Activated effector memory CD4-positive, alpha-beta T cell treated with Interleukin-2 at 50 U/mL for 16 hours (primary cell): ENCODE measurements around the gene TMOD2.
"Not testable (repeated sequence)": the region's sequence is repeated elsewhere in the genome, so short reads cannot be mapped to it uniquely, and the experiment has no call there.

Experiments
- DNase-seq: peaks from one replicate; pipeline ENCODE4 v3.0.0-alpha.2; 2020

TMOD2 gene

DNA sequence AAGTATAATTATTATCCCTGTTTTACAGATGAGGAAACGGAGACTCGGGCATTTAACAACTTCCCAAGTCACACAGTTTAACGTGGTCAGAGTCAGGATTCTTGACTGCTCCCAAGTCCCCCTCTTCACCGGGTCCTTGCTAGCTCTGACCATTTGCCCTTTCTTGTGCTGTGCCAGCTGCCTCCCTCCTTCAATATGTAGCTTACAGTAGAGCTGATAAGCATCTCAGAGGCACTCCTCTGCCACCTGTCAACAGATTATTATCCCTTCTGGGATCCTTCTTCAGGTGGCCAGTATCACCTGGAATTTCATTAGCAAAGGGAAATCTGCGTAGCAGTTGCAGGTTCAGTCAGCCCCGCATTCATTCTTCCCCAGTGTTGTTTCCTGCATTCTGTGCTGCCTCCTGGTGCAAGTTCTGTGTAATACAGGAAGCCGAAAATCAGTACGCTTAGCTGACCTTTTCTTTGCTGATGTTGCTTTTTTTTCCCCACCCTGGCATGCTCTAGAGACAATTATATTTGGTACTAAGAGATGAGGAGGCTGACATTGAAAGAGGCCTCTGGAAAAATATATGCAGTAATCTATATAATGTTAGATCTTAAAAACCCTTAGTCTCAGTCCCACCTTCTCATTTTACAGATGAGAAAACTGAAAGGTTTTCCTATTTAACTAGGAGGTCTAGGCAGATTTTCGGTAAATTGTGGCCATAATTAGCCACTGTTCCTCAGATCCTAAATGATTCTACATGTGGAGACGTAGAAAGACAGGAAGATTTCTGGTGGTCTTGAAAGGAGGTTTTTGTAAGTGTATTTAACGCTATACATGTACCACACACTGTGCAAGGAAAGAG, 24.8 kb downstream of the TMOD2 start:
- peak; percentile 24 for DNase-seq

DNA sequence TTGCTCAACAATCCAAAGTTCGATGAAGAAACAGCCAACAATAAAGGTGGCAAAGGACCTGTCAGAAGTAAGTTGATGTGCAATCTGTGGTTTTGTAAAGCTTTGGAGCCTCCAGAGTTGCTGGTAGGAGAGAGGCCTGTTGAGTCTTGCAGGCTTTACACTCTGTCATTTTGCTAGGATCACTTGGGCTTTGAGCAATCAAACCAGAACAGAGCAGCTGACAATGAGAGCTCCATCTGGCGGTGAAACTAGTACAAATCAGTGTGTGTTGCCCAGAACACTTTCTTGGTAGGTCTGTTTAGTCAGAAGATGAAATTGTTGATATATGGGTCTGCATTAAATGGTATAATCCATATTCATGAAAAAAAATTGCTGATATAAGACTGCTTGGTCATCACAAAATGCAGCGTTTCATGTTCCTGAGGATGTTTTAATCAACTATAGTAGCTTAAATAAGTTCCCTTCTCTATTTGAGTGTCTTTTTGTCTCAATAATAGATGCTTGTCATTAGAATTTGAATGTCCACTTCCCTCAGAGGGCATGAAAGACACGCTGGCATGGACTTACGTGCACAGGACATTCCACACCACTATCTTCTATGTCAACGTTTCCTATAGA, 25.7 kb downstream of the TMOD2 start:
- DNase-seq: peak; percentile 32

DNA sequence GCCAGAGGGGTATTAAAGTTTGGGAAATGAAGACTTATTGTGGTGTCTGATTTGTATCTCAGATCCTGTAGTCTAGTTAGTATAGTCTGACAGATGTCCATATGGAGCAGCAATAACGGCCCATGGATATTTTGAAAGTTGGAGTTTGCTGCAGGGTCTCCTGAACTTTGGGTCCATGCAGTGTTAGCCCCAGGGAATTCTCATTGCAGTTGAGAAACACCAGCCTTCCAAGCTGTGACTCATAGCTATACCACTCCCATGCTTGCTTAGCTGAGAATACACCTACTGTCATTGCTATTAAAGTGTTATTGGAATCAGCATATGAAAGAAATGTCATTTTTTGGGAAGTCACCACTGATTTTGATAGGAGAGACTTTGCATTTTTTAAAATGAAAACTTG, 29.2 kb downstream of the TMOD2 start:
- DNase-seq: no peak

DNA sequence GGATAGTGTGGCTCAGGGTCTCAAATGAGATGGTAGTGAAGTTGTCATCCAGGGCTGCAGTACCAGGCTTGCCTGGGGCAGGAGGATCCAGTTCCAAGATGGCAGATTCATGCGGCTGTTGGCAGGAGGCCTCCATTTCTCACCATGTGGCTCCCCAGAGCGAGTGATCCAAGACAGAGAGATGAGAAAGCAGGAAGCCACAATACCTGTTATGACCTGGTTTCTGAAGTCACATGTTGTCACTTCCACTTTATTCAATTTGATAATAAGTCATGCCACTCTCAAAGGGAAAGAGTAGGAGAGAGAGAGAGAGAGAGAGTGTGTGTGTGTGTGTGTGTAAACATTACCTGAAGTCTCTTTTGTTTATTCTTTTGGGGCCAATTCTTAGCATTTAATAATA, 30.1 kb downstream of the TMOD2 start:
- no peak for DNase-seq

DNA sequence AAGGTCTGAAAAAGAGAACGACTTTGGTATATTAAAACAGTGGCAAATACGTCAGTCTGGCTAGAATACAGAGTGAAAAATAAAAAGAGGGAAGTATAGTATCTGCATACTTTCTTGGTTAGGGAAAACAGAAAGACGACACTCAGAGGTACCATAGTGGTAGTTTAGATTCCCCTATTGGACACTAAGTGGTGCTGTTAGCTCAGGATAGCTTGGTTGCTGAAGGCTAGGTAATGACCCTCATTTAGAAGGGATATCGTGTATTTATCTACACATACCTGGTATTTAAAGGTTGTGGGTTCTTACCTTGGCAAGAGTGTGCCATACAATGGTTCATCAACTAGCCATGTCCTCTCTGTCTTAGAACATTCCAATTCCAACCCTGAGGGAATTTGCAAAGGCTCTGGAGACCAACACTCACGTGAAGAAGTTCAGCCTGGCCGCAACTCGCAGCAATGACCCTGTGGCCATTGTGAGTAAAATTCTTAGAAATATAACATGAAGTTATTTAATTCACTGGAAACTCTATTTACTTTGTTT, 31.0 kb downstream of the TMOD2 start:
- no peak for DNase-seq

DNA sequence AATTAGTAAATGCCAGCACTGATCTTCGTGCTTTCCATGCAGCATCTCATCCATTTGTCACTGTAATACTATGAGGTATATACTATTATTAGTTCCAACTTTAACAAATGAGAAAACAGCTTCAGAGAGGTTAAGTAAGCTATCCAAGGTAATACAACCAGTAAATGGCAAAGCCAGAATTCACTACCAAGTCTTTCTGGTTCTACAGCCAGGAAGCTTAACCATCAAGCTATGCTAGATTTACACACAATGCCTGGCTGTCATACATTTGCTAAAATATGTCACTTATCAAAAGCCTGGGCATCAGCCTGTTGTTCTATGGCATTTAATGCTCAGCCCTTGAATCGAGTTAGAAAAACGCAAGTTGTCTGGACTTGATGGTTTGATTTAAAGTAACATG, 32.6 kb downstream of the TMOD2 start:
- no peak for DNase-seq

DNA sequence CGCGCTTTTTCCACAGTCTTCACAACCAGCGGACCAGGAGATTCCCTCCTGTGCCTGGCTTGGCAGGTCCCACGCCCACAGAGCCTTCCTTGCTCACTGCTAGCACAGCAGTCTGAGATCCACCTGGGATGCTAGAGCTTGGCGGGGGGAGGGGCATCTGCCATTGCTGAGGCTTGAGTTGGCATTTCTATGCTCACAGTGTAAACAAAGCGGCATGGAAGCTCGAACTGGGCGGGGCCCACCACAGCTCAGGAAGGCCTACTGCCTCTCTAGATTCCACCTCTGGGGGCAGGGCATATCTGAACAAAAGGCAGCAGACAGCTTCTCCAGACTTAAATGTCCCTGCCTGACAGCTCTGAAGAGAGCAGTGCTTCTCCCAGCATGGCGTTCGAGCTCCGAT, 35.7 kb downstream of the TMOD2 start:
- not testable (repeated sequence) for DNase-seq

DNA sequence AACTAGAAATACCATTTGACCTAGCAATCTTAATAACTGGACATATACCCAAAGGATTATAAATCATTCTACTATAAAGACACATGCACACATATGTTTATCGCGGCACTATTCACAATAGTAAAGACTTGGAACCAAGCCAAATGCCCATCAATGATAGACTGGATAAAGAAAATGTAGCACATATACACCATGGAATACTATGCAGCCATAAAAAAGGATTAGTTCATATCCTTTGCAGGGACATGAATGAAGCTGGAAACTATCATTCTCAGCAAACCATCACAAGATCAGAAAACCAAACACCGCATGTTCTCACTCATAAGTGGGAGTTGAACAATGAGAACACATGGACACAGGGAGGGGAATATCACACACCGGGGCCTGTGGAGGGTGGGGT, 41.1 kb downstream of the TMOD2 start:
- DNase-seq: not testable (repeated sequence)

DNA sequence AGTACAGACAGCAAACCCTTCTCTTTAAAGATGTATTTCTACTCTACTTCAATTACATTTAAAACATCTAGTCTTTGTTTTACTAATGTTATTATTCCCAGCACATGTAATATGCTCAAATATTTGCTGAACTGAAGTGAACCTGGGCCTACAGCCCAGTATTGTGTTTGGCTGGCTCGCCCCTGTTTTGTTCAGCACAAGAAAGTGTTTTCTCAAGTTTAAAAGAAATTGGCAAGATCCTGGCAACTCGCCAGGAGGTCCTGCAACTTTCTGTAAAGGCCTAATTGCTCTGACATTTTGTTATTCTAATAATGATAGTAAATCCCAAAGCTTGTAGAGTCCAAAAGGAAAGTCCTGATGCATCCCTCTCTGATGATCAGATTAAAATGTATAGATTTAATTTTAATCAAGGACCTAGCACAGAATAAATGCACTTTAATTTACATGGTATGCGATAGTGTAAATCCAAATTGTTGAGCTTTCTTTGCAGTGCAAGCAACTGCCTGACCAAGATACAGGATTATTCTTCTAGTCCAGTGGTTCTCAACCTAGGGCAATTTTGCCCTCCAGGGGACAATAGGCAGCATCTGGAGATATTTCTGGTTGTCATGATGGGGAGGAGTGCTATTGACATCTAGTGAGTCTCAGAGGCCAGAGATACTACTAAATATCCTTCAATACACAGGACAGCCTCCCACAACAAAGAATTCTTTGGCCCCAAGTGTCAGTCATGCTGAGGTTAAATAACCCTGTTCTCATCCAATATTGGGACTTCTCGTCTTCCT, 42.3 kb downstream of the TMOD2 start:
- no peak for DNase-seq

DNA sequence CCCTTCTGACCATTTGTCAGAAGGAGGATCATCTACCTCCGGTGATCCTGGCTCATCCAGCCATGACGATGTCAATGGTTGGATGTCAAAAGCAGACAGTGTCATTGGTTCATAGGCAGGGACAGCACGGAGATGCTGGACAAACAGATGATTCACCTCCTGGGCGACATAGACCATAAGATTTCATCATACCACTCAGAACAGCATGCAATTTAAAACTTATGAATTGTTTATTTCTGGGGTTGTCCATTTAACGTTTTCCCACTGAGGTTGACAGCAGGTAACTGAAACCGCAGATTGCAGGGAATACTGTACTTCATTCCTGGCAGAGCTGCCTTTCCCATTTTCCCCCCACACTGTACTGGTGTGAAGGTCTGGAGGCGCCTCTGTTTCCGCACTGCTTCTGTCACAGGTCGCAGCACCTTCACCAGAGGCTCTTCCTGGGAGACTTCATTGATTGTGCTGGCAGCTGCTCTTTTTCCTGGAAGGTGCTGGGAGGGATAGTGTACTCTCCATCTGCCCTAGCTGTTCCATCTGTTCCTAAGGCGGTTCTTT, 45.5 kb downstream of the TMOD2 start:
- no peak for DNase-seq

DNA sequence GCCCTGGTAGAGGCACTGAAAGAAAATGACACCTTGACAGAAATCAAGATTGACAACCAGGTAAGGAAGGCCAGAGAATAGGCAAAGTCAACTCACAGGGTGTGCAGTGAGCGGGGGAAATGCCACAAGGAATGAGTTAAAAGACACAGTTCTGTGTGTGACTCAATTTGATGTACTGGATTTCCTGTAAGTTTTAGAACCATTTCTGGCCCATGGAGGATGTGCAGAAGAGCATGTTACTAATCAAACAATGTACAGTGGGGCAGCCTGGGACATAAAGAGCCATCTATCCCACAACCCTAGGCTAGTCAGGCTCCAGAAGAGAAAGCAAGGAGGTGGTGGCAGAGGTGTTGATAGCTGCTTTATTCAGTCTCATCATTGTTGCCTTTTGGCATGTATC, 46.9 kb downstream of the TMOD2 start:
- DNase-seq: no peak

DNA sequence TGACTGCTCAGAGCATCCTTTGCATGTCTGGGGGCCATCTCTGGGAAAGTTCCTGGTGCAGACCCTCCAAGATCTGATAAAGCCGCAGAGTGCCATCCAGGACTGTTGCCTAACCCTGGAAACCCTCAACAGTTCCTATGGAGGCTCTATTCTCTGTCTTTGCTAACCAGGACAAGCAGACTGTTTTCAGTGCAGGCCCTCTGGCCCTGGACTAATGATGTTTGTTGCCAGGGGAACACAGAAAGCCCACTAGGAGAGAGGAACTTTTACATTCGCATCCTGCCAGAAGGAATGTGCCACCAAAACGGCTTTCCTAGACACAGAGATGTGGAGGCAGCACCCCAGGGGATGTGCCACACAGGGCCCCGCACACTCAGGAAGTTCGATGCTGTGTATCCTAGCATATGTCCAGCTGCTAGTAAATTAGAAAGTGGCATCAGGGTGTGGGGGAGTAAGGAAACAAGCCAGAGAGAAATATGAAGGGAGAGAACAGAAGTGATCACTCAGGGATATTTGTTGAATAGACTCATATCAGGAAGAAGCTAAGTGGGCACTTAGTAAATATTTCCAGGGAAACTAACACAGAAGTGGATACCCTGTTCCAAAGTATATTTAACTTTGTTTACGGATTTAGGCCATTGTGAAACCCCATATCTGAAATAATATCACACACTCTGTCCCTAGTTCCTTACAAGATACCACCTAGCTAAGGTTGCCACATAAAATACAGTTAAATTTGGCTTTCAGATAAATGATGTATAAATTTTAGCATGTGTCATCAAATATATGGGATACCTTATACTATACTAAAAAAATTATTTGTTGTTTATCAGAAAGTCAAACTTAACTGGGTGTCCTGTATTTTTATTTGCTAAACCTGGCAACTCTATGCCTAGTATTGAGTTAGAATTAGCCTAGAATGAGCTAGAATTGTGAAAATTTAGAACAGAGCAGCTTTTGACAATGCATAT, 48.2 kb downstream of the TMOD2 start:
- no peak for DNase-seq

DNA sequence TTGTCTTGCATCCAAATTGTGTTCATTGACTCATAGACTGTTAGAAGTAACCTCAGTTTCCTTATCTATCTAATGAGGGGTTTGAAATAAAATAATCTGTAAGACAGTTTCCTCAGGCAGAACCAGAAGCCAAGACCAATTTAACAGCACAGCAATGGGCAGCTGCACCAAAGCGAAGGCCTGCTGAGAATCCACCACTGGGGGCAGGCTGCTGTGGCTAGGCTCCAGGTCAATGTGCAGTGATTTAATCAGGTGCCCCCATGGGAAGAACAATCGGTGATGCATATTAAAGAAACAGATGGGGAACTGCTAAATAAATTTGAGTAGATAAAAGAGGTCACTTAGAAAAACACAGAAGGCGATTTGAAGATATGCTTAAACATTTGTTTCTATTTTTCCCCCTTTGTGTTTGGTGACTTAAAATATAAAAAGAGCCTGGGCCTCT, 50.0 kb downstream of the TMOD2 start:
- no peak for DNase-seq

DNA sequence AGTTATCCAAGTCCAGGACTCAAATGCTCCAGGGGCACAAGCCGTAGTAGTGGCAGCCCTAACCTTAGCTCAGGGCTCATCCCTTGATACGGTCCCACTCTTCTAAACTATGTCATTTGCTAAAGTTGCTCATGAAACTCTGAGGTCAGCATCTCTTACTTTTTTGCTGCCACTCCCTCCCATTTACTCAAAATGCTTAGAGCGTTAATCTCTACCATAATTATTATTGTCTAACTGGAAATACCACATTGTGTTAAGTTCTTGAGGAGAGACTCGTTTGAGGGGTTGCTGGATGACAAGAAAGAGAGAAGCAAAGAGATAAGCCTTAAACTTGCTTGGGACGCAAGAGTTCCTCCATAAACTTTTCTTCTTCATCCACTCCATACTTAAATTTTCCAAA, 51.2 kb downstream of the TMOD2 start:
- DNase-seq: no peak

DNA sequence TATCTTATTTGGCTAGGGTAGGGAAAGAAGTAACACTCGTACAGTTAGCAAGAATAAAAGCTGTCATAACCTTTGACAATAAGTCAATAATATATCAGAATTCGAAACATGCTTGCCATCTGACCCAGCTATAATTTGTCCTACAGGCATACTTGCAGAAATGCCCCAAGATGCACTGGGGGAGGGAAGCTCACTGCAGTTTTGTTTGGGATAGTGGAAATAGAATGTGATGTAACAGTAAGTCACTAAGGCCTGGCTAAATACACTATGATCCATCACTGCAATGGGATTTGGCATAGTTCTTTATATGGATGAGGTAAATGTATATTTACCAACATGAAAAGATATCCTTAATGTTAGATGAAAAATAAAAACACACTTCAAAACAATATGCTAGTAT, 52.6 kb downstream of the TMOD2 start:
- DNase-seq: no peak

DNA sequence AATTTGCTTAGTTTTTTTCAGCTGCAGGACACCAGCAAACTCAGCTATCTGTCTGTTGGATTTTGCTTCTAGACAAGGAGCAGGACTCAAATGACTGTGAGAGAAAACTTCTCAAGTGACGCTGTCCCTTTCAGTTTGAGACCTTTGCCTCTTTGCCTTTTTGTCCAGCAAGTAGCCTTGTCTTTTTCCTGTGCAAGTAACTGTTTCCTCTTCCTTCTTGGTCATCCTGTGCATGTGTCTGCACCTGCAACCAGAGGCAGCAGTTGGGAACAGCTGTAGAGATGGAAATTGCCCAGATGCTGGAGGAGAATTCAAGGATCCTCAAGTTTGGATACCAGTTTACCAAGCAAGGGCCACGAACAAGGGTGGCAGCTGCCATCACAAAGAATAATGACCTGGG, 54.7 kb downstream of the TMOD2 start:
- DNase-seq: no peak

DNA sequence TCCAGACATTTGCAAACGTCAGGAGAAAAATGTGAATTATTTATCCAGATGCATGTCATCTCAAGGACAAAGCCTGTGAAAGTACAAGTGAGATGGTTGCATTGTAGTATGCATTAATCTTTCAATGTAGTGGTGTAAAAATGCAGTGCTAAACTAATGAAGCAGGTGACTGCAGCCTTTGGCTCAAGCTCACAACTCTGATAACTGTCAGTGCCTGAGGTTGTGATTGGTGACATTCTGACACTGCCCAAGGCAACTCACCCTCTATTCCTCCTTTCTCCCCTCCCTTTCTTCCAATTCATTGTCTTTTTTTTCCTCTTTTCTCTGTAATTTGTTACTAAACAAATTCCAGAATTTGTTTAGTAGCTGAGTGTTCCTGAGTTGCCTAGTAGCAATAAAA, 58.1 kb downstream of the TMOD2 start:
- no peak for DNase-seq

DNA sequence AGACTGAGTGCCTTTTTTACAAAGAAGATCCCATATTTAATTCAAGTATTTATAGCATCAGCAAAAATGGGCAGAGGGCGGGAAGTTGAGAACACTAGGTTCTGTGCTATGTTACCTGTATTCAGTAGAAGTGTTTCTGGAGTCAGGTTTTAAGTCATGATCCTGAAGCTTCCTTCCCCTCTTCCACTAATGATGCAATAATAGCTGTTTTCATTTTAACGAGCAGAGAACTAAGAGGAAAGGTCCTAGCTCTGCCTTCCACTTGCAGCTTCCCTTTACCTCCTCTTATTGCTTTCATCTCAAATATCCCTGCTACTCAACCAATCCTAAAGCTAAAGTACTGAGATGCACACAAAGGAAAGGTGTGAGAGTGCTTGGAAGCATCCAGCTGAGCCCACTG, 61.2 kb downstream of the TMOD2 start:
- no peak for DNase-seq

DNA sequence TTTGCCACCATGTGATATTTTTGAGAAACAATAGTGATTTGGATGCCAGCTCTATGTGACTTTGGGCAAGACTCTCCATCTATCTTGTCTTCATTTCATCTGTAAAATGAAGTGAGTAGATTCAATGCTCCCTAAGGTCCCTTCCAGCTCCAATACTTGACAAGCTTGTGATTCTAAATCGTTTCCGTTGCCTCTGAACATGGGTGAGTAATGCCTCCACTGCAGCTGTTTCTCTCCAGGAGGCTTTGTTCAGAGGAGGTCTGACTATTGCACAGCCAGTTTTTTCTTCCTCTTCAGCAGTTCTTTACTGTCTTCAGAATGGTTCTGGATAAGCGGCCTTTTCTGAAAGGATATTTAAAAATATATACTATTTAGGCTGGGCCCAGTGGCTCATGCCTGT, 63.2 kb downstream of the TMOD2 start:
- DNase-seq: no peak

DNA sequence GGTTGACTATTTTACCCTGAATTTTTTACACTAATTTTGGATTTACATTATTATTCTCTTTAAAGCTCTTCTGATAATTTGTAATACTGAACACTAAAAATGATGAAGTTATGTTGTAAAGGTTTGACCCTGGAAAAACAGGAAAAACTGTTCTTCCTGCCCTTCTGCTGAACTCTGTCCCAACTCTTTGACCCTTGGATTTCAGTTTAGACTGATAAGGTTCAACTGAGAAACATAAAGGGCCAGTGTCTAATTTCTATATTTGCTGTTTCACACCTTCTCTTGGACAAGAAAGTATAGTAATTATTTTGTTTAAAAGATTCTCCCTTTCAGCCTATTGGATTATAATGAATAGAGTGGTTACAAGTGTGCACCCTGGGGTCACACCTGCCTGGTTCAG, 65.2 kb downstream of the TMOD2 start:
- DNase-seq: no peak

DNA sequence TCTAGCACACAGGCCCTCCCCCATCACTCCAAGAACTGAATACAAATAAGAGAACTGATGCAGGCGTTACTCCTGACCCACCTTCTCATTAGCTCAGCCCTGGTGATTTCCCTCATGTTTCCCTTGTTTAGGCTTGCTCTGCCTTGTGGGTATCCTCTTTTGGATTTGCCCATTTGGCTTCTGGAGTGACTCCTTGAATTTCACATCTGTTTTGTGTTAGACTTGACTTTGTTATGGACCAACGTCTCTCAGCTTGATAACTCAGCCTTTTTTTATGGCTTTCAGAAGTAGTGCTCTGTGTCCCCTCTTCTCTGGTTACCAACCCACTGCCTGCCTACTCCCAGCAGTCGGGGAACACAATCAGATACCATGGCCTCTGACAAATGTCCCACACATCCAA, 66.8 kb downstream of the TMOD2 start:
- DNase-seq: no peak

DNA sequence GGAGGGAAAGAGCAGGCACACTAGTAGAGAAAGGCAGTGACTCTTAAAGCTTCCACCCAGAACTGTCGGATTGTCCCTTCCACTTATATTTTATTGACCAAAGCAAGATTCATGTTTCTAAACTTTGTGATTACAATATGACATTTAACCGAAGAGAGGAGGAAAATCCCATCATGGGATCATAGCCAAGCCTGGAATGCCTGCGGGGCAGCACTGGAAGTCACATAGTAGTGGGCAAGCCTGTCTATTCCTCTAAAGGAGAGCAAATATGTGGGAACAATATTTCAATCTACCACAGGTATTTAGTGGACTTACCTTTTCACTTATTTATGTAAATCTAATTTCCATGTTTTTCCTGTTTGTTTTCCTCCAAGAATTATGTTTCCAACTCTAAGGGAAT, 74.3 kb downstream of the TMOD2 start:
- DNase-seq: no peak
